ENCODE data around the gene CCR8.

CCR8 gene

DNA sequence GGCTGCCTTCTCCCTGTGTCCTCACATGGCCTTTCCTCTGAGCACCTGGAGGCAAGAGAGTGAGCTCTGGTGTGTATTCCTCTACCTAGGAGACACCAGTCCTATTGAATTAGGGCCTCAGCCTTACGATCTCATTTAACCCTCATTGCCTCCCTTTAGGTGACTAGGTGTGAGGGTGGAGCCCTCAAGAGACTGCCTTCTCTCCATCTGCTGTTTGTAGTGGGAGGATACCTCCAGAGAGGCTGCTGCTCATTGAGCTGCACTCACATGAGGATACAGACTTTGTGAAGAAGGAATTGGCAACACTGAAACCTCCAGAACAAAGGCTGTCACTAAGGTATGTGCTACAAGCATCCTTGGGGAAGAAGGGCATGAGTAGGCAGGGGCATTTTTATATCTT lies at the start of gene CCR8:
Gene CCR8, plus strand, starts transcription at position 217 of the 400 bp plus-strand sequence. CDS start 2,623 bp downstream, outside the sequence.
- no peak within 1 kb of the TSS for H3K9ac ChIP-seq (ENCODE audit: low read depth, low read length)
- H3K36me3 ChIP-seq (ENCODE audit: control insufficient read depth, insufficient read depth, low read length): no peaks in the 10 kb centered on the region
- no peaks in the 10 kb centered on the region for H3K27me3 ChIP-seq (ENCODE audit: control insufficient read depth, insufficient read depth, low read length)
- H3K9me3 ChIP-seq (ENCODE audit: control insufficient read depth, insufficient read depth, low read length): no peaks in the 10 kb centered on the region
- peaks cover 5% of the 10 kb centered on the region for H3K4me1 ChIP-seq (ENCODE audit: control insufficient read depth, insufficient read depth, low read length)
- no peak within 1 kb of the TSS for H3K4me3 ChIP-seq (ENCODE audit: low read depth, low read length)

- Histone ChIP-seq H3K4me1 (ENCODE audit: control insufficient read depth, insufficient read depth, low read length) (no peaks in the 10 kb centered on the region), H3K36me3 (ENCODE audit: control insufficient read depth, insufficient read depth, low read length) (no peaks in the 10 kb centered on the region), H3K9me3 (ENCODE audit: control insufficient read depth, insufficient read depth, low read length) (no peaks in the 10 kb centered on the region), H3K27me3 (ENCODE audit: control insufficient read depth, insufficient read depth, low read length) (no peaks in the 10 kb centered on the region), H3K4me3 (ENCODE audit: low read depth, low read length) (no peak within 1 kb of the TSS), H3K9ac (ENCODE audit: low read depth, low read length) (no peak within 1 kb of the TSS)
Observed at GRCh38 chr3:39279745-39280517, 49.6 kb upstream of the CCR8 start, which contains the start of gene CX3CR1. CX3CR1 (minus strand) TSS chr3:39280036; CDS start chr3:39266509, 13,527 bp downstream.

DNA sequence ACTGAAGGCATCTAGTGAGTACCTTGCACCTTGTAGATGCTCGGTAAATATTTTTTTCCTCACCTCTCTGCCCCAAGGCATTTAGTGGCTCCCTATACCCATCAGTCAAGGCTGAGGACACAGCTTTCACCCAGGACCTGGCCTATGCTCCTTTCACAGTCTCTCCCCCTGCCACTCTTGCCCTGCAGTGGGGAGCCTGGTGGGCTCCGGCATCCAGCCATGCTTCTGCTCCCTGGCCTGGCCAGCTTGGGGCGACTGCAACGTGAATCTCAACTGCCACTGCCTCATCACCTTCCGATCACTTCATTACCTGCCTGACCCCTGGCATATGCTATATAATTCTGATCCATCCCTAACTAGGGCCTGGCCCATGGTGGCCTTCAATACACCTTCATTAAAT lies 48.9 kb upstream of the CCR8 start:
- no peaks in the 10 kb centered on the region for H3K9me3 ChIP-seq (ENCODE audit: control insufficient read depth, insufficient read depth, low read length)
- no peak overlapping the region for H3K4me3 ChIP-seq (ENCODE audit: low read depth, low read length)
- no peak overlapping the region for H3K9ac ChIP-seq (ENCODE audit: low read depth, low read length)
- H3K27me3 ChIP-seq (ENCODE audit: control insufficient read depth, insufficient read depth, low read length): no peaks in the 10 kb centered on the region
- no peaks in the 10 kb centered on the region for H3K4me1 ChIP-seq (ENCODE audit: control insufficient read depth, insufficient read depth, low read length)
- no peaks in the 10 kb centered on the region for H3K36me3 ChIP-seq (ENCODE audit: control insufficient read depth, insufficient read depth, low read length)

- no peak overlapping the region for H3K9ac ChIP-seq (ENCODE audit: low read depth, low read length)
- H3K4me3 ChIP-seq (ENCODE audit: low read depth, low read length): no peak overlapping the region
- H3K27me3 ChIP-seq (ENCODE audit: control insufficient read depth, insufficient read depth, low read length): no peaks in the 10 kb centered on the region
- no peaks in the 10 kb centered on the region for H3K9me3 ChIP-seq (ENCODE audit: control insufficient read depth, insufficient read depth, low read length)
- no peaks in the 10 kb centered on the region for H3K36me3 ChIP-seq (ENCODE audit: control insufficient read depth, insufficient read depth, low read length)
- no peaks in the 10 kb centered on the region for H3K4me1 ChIP-seq (ENCODE audit: control insufficient read depth, insufficient read depth, low read length)
Observed at GRCh38 chr3:39281533-39281932, 48.0 kb upstream of the CCR8 start.

GRCh38 chr3:39282057-39282456 lies 47.5 kb upstream of the CCR8 start:
- H3K9me3 ChIP-seq (ENCODE audit: control insufficient read depth, insufficient read depth, low read length): no peaks in the 10 kb centered on the region
- no peaks in the 10 kb centered on the region for H3K4me1 ChIP-seq (ENCODE audit: control insufficient read depth, insufficient read depth, low read length)
- H3K36me3 ChIP-seq (ENCODE audit: control insufficient read depth, insufficient read depth, low read length): no peaks in the 10 kb centered on the region
- H3K9ac ChIP-seq (ENCODE audit: low read depth, low read length): no peak overlapping the region
- no peak overlapping the region for H3K4me3 ChIP-seq (ENCODE audit: low read depth, low read length)
- no peaks in the 10 kb centered on the region for H3K27me3 ChIP-seq (ENCODE audit: control insufficient read depth, insufficient read depth, low read length)

GRCh38 chr3:39284457-39284881 lies 45.0 kb upstream of the CCR8 start:
- Histone ChIP-seq H3K9me3 (ENCODE audit: control insufficient read depth, insufficient read depth, low read length) (no peaks in the 10 kb centered on the region), H3K27me3 (ENCODE audit: control insufficient read depth, insufficient read depth, low read length) (no peaks in the 10 kb centered on the region), H3K4me1 (ENCODE audit: control insufficient read depth, insufficient read depth, low read length) (peaks cover 2% of the 10 kb centered on the region), H3K4me3 (ENCODE audit: low read depth, low read length) (no peak overlapping the region), H3K9ac (ENCODE audit: low read depth, low read length) (no peak overlapping the region), H3K36me3 (ENCODE audit: control insufficient read depth, insufficient read depth, low read length) (no peaks in the 10 kb centered on the region)

DNA sequence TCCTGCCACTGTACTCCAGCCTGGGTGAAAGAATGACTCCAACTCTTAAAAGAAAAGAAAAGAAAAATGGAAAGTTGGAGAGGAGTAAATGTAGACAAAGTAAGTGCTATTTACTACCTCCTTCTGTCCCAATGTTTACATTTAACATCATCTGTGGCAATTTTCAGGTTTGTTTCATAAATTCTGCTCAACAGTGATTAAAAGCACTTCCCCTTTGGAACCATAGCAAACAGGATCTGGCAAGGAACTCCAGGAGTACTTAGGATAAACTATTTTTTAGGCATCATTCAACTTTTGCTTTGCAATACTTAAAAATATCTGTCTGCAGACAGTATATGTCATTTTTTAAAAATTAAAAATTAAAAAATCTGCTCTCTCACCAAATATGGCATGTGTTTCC lies 44.2 kb upstream of the CCR8 start:
- Histone ChIP-seq H3K9me3 (ENCODE audit: control insufficient read depth, insufficient read depth, low read length) (no peaks in the 10 kb centered on the region), H3K4me3 (ENCODE audit: low read depth, low read length) (no peak overlapping the region), H3K27me3 (ENCODE audit: control insufficient read depth, insufficient read depth, low read length) (no peaks in the 10 kb centered on the region), H3K9ac (ENCODE audit: low read depth, low read length) (no peak overlapping the region), H3K4me1 (ENCODE audit: control insufficient read depth, insufficient read depth, low read length) (peaks cover 2% of the 10 kb centered on the region), H3K36me3 (ENCODE audit: control insufficient read depth, insufficient read depth, low read length) (no peaks in the 10 kb centered on the region)

DNA sequence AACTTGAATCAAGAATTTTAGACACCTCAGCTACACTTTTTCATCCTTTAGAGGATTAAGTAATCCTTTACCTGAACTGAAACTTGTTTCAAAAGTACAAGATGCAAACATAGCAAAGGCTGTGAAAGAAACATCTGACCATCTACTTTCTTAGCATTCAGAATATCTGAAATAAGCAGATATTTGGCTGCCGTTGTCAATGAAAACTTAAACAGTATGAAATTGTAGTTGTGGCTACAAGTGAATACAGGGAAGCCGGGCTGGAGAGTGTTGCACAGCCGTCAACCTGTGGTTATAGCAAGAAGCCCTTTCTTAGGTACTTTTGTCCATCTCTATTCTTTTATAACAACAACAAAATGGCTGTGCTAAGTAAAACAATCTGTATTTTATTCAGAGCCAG lies 42.7 kb upstream of the CCR8 start:
- H3K27me3 ChIP-seq (ENCODE audit: control insufficient read depth, insufficient read depth, low read length): no peaks in the 10 kb centered on the region
- H3K4me3 ChIP-seq (ENCODE audit: low read depth, low read length): no peak overlapping the region
- no peaks in the 10 kb centered on the region for H3K9me3 ChIP-seq (ENCODE audit: control insufficient read depth, insufficient read depth, low read length)
- H3K9ac ChIP-seq (ENCODE audit: low read depth, low read length): no peak overlapping the region
- H3K4me1 ChIP-seq (ENCODE audit: control insufficient read depth, insufficient read depth, low read length): peaks cover 2% of the 10 kb centered on the region
- H3K36me3 ChIP-seq (ENCODE audit: control insufficient read depth, insufficient read depth, low read length): no peaks in the 10 kb centered on the region

GRCh38 chr3:39287216-39288164 lies 42.0 kb upstream of the CCR8 start:
- Histone ChIP-seq H3K36me3 (ENCODE audit: control insufficient read depth, insufficient read depth, low read length) (no peaks in the 10 kb centered on the region), H3K9me3 (ENCODE audit: control insufficient read depth, insufficient read depth, low read length) (no peaks in the 10 kb centered on the region), H3K4me3 (ENCODE audit: low read depth, low read length) (no peak overlapping the region), H3K27me3 (ENCODE audit: control insufficient read depth, insufficient read depth, low read length) (no peaks in the 10 kb centered on the region), H3K9ac (ENCODE audit: low read depth, low read length) (no peak overlapping the region), H3K4me1 (ENCODE audit: control insufficient read depth, insufficient read depth, low read length) (peaks cover 2% of the 10 kb centered on the region)

DNA sequence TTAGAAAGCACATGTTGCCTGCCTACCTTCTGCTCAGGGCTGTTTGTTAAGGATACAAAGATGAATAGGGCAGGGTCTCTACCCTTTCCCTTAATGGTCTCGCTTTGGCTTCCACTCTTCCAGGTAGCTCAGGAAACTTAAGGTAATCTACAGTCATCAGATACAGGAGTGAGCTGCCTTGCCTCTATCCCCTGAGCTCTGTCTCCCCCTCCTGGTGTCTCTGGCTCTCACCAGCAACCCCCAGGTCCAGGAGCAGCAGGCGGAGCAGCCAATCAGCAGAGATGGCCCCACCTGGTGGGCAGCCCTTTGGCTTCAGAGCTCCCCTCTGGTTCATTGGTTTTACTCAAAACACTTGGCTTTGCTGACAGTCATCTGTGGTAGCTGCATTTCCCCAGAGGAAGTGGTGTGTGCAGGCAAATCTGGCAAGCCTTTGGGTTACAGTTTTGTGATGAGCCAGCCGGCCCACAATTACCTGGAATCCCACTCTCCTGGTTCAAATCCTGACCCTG lies 41.2 kb upstream of the CCR8 start:
- Histone ChIP-seq H3K4me1 (ENCODE audit: control insufficient read depth, insufficient read depth, low read length) (peaks cover 2% of the 10 kb centered on the region), H3K9me3 (ENCODE audit: control insufficient read depth, insufficient read depth, low read length) (no peaks in the 10 kb centered on the region), H3K36me3 (ENCODE audit: control insufficient read depth, insufficient read depth, low read length) (no peaks in the 10 kb centered on the region), H3K9ac (ENCODE audit: low read depth, low read length) (no peak overlapping the region), H3K4me3 (ENCODE audit: low read depth, low read length) (no peak overlapping the region), H3K27me3 (ENCODE audit: control insufficient read depth, insufficient read depth, low read length) (no peaks in the 10 kb centered on the region)

DNA sequence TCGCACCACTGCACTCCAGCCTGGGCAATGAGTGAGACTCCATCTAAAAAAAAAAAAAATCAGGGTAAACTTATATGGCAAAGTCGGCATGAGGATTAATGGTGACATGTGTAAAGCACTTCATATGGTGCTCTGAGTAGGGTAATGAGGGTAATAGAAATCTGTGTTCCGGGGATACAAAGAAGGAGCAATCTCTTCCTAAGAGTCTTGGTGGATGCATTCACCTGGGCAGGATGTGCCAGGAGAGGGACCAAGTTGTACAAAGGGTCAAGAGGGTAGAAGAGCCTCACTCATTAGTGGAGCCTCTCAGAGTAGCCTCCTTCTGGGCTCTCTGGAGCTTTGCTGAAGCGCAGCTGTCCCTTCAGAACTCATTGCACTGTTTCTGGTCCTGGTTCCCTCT lies 40.4 kb upstream of the CCR8 start:
- Histone ChIP-seq H3K4me1 (ENCODE audit: control insufficient read depth, insufficient read depth, low read length) (peaks cover 2% of the 10 kb centered on the region), H3K27me3 (ENCODE audit: control insufficient read depth, insufficient read depth, low read length) (no peaks in the 10 kb centered on the region), H3K4me3 (ENCODE audit: low read depth, low read length) (no peak overlapping the region), H3K36me3 (ENCODE audit: control insufficient read depth, insufficient read depth, low read length) (no peaks in the 10 kb centered on the region), H3K9ac (ENCODE audit: low read depth, low read length) (no peak overlapping the region), H3K9me3 (ENCODE audit: control insufficient read depth, insufficient read depth, low read length) (no peaks in the 10 kb centered on the region)

All from iPS-15b (cell line).